ENCODE measurements around the gene S100A10.
A peak's percentile ranks its signal among the peaks of the same experiment; 100 is the strongest.

Gene S100A10

GRCh38 chr1:152003846-152004442, 10.3 kb upstream of the S100A10 start:
- H3K9ac ChIP-seq (ENCODE audit: insufficient read length), result no peak overlapping the region
- H3K27ac ChIP-seq, result no peak overlapping the region
- no peaks in the 10 kb centered on the region for H3K36me3 ChIP-seq (ENCODE audit: insufficient read depth, low read length)
- H3K9me3 ChIP-seq (ENCODE audit: low read depth, low read length), result no peaks in the 10 kb centered on the region
- DNase-seq (ENCODE audit: low read depth, low spot score), result no peak
- no peak overlapping the region for H3K4me3 ChIP-seq
- TF ChIP-seq FOXP2 (optimal IDR thresholded peaks at IDR 0.05; ENCODE audit: control extremely low read depth, extremely low read length, insufficient read depth) (no peak), EZH2 (IDR thresholded peaks at IDR 0.05) (no peak), POLR2AphosphoS5 (IDR thresholded peaks at IDR 0.05; ENCODE audit: borderline replicate concordance, low read depth, low read length) (no peak)

GRCh38 chr1:152002960-152003359, 9.3 kb upstream of the S100A10 start:
- H3K27ac ChIP-seq, result no peak overlapping the region
- no peak for DNase-seq (ENCODE audit: low read depth, low spot score)
- H3K36me3 ChIP-seq (ENCODE audit: insufficient read depth, low read length), result no peaks in the 10 kb centered on the region
- TF ChIP-seq POLR2AphosphoS5 (IDR thresholded peaks at IDR 0.05; ENCODE audit: borderline replicate concordance, low read depth, low read length) (no peak), FOXP2 (optimal IDR thresholded peaks at IDR 0.05; ENCODE audit: control extremely low read depth, extremely low read length, insufficient read depth) (no peak), EZH2 (IDR thresholded peaks at IDR 0.05) (no peak)
- no peaks in the 10 kb centered on the region for H3K9me3 ChIP-seq (ENCODE audit: low read depth, low read length)
- H3K4me3 ChIP-seq, result no peak overlapping the region
- H3K9ac ChIP-seq (ENCODE audit: insufficient read length), result no peak overlapping the region

DNA sequence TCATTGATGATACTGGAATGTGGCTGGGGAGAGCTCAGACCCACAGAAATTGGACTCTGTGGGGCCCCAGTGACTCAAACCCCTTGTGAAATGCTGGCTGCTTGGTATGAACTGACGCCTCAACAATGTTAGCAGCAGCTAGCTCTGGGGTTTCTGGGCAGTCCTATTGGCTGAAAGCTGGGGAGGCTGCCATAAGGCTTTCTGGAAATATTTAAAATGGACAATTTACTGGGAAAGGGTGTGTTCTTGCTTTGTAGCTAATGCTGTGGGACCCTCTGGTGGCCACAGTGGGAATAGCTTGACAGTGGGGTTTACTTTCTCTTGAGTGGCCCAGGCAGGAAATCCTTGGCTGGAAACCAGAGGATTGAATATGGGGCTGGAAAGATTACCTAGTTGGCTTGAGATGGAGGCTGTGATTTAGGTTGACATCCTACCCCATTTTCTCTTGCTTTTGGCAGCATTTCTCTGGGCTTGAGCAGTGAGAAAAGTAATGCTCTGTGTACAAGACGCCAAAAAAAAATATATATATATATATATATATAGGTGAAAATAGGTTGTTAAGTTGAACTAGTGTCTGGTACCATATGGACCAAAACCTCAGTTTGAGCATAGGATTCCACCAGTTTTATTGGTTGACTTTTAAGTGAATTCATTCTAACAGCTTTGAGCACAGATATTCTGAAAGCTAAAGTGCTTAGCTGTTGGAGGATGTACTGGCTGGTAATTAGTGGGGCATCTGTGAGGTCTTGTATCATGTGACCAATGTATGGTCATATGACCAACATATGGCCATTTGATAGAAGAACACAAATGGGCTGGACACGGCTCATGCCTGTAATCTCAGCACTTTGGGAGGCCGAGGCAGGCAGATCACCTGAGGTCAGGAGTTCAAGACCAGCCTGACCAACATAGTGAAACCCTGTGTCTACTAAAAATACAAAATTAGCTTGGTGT, 8.2 kb upstream of the S100A10 start:
- peak; percentile 50 for DNase-seq (ENCODE audit: low read depth, low spot score)
- Histone ChIP-seq H3K9me3 (ENCODE audit: low read depth, low read length) (no peaks in the 10 kb centered on the region), H3K9ac (ENCODE audit: insufficient read length) (no peak overlapping the region), H3K27ac (no peak overlapping the region), H3K36me3 (ENCODE audit: insufficient read depth, low read length) (no peaks in the 10 kb centered on the region), H3K4me3 (no peak overlapping the region)
- no peak for TF ChIP-seq POLR2AphosphoS5 (IDR thresholded peaks at IDR 0.05; ENCODE audit: borderline replicate concordance, low read depth, low read length)

- DNase-seq (ENCODE audit: low read depth, low spot score), result no peak
- H3K9ac ChIP-seq (ENCODE audit: insufficient read length), result no peak overlapping the region
- H3K9me3 ChIP-seq (ENCODE audit: low read depth, low read length), result no peaks in the 10 kb centered on the region
- TF ChIP-seq EZH2 (IDR thresholded peaks at IDR 0.05) (no peak), POLR2AphosphoS5 (IDR thresholded peaks at IDR 0.05; ENCODE audit: borderline replicate concordance, low read depth, low read length) (no peak), FOXP2 (optimal IDR thresholded peaks at IDR 0.05; ENCODE audit: control extremely low read depth, extremely low read length, insufficient read depth) (no peak)
- no peaks in the 10 kb centered on the region for H3K36me3 ChIP-seq (ENCODE audit: insufficient read depth, low read length)
- no peak overlapping the region for H3K4me3 ChIP-seq
- no peak overlapping the region for H3K27ac ChIP-seq
Observed at GRCh38 chr1:152000964-152001630, 7.4 kb upstream of the S100A10 start.

GRCh38 chr1:151998611-151999362, 5.1 kb upstream of the S100A10 start:
- Histone ChIP-seq H3K4me3 (no peak overlapping the region), H3K9ac (ENCODE audit: insufficient read length) (no peak overlapping the region), H3K9me3 (ENCODE audit: low read depth, low read length) (no peaks in the 10 kb centered on the region), H3K27ac (no peak overlapping the region), H3K36me3 (ENCODE audit: insufficient read depth, low read length) (no peaks in the 10 kb centered on the region)
- DNase-seq (ENCODE audit: low read depth, low spot score), result no peak
- no peak for TF ChIP-seq FOXP2 (optimal IDR thresholded peaks at IDR 0.05; ENCODE audit: control extremely low read depth, extremely low read length, insufficient read depth)
- TF ChIP-seq POLR2AphosphoS5 (IDR thresholded peaks at IDR 0.05; ENCODE audit: borderline replicate concordance, low read depth, low read length), result no peak
- no peak for TF ChIP-seq EZH2 (IDR thresholded peaks at IDR 0.05)

DNA sequence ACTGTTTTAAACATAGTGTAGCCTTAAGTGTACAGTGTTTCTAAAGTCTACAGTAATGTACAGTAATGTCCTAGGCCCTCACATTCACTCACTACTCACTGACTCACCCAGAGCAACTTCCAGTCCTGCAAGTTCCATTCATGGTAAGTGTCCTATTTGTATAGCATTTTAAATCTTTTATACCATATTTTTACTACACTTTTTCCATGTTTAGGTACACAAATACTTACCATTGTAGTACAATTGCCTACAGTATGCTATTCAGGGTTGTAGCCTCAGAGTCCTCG, 3.6 kb upstream of the S100A10 start:
- Histone ChIP-seq H3K36me3 (ENCODE audit: insufficient read depth, low read length) (no peaks in the 10 kb centered on the region), H3K9me3 (ENCODE audit: low read depth, low read length) (no peaks in the 10 kb centered on the region), H3K9ac (ENCODE audit: insufficient read length) (no peak overlapping the region), H3K27ac (no peak overlapping the region), H3K4me3 (no peak overlapping the region)
- TF ChIP-seq EZH2 (IDR thresholded peaks at IDR 0.05) (no peak), FOXP2 (optimal IDR thresholded peaks at IDR 0.05; ENCODE audit: control extremely low read depth, extremely low read length, insufficient read depth) (no peak), POLR2AphosphoS5 (IDR thresholded peaks at IDR 0.05; ENCODE audit: borderline replicate concordance, low read depth, low read length) (no peak)
- no peak for DNase-seq (ENCODE audit: low read depth, low spot score)

GRCh38 chr1:151995774-151996173, 2.1 kb upstream of the S100A10 start:
- no peak overlapping the region for H3K9ac ChIP-seq (ENCODE audit: insufficient read length)
- H3K36me3 ChIP-seq (ENCODE audit: insufficient read depth, low read length), result no peaks in the 10 kb centered on the region
- no peak overlapping the region for H3K27ac ChIP-seq
- H3K4me3 ChIP-seq, result no peak overlapping the region
- H3K9me3 ChIP-seq (ENCODE audit: low read depth, low read length), result no peaks in the 10 kb centered on the region
- DNase-seq (ENCODE audit: low read depth, low spot score), result no peak
- TF ChIP-seq POLR2AphosphoS5 (IDR thresholded peaks at IDR 0.05; ENCODE audit: borderline replicate concordance, low read depth, low read length), result no peak

DNA sequence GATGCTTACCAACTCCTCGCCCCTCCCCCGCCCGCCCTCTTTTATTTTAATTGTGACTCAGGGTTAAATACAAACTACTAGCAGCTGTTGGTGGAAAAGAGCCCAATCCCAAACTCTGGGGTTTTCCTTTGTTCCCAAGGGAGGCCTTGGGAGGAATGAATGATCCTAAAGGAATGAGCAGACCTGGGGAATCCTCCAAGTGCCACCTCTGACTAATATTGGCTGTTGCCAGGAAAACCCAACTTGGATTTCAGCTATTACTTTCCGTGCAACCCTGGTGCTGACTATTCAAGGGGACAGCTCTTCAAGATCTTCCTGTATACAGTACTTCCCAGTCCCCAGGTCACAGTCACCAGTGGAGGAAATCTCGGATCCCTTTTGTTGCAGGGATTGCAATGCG, 1.3 kb upstream of the S100A10 start:
- no peak for DNase-seq (ENCODE audit: low read depth, low spot score)
- Histone ChIP-seq H3K27ac (no peak overlapping the region), H3K9ac (ENCODE audit: insufficient read length) (no peak overlapping the region), H3K36me3 (ENCODE audit: insufficient read depth, low read length) (no peaks in the 10 kb centered on the region), H3K9me3 (ENCODE audit: low read depth, low read length) (no peaks in the 10 kb centered on the region), H3K4me3 (no peak overlapping the region)
- TF ChIP-seq EZH2 (IDR thresholded peaks at IDR 0.05) (no peak), FOXP2 (optimal IDR thresholded peaks at IDR 0.05; ENCODE audit: control extremely low read depth, extremely low read length, insufficient read depth) (no peak)

Measured in SK-N-MC (cell line).